ENCODE results near the gene CPSF7.

The CPSF7 gene

DNA sequence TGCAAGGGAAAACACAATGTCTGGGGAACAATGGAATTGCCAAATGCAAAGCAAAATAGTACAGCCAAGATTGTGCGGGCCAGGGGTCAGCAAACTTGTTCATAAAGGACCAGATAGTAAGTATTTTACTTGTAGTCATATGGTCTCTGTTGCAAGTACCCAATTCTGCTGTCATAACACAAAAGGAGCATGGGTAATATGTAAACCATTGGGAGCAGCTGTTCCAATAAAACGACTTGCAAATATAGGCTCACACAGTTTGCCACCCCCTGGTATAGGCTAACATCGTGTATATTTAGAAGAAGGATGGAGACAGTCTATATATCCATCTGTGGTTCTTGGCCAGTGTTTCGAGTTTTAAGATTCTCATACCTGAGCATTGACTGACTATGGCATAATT lies 15.7 kb upstream of the CPSF7 start:
- H3K4me3 ChIP-seq (replicated peaks; ENCODE audit: insufficient read depth, low read length) = no peak overlapping the region
- no peaks in the 10 kb centered on the region for H3K27me3 ChIP-seq (ENCODE audit: insufficient read depth, poor library complexity, severe bottlenecking)
- TF ChIP-seq, protein P1, sequence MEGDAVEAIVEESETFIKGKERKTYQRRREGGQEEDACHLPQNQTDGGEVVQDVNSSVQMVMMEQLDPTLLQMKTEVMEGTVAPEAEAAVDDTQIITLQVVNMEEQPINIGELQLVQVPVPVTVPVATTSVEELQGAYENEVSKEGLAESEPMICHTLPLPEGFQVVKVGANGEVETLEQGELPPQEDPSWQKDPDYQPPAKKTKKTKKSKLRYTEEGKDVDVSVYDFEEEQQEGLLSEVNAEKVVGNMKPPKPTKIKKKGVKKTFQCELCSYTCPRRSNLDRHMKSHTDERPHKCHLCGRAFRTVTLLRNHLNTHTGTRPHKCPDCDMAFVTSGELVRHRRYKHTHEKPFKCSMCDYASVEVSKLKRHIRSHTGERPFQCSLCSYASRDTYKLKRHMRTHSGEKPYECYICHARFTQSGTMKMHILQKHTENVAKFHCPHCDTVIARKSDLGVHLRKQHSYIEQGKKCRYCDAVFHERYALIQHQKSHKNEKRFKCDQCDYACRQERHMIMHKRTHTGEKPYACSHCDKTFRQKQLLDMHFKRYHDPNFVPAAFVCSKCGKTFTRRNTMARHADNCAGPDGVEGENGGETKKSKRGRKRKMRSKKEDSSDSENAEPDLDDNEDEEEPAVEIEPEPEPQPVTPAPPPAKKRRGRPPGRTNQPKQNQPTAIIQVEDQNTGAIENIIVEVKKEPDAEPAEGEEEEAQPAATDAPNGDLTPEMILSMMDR (IDR thresholded peaks at IDR 0.05; ENCODE audit: insufficient read depth, low read length) = no peak
- TF ChIP-seq GABPA (IDR thresholded peaks at IDR 0.05; ENCODE audit: low read depth) (no peak), POLR2AphosphoS5 (IDR thresholded peaks at IDR 0.05; ENCODE audit: low read depth) (no peak), SPI1 (IDR thresholded peaks at IDR 0.05; ENCODE audit: borderline replicate concordance, low read depth) (no peak)
- TF ChIP-seq, protein P2, sequence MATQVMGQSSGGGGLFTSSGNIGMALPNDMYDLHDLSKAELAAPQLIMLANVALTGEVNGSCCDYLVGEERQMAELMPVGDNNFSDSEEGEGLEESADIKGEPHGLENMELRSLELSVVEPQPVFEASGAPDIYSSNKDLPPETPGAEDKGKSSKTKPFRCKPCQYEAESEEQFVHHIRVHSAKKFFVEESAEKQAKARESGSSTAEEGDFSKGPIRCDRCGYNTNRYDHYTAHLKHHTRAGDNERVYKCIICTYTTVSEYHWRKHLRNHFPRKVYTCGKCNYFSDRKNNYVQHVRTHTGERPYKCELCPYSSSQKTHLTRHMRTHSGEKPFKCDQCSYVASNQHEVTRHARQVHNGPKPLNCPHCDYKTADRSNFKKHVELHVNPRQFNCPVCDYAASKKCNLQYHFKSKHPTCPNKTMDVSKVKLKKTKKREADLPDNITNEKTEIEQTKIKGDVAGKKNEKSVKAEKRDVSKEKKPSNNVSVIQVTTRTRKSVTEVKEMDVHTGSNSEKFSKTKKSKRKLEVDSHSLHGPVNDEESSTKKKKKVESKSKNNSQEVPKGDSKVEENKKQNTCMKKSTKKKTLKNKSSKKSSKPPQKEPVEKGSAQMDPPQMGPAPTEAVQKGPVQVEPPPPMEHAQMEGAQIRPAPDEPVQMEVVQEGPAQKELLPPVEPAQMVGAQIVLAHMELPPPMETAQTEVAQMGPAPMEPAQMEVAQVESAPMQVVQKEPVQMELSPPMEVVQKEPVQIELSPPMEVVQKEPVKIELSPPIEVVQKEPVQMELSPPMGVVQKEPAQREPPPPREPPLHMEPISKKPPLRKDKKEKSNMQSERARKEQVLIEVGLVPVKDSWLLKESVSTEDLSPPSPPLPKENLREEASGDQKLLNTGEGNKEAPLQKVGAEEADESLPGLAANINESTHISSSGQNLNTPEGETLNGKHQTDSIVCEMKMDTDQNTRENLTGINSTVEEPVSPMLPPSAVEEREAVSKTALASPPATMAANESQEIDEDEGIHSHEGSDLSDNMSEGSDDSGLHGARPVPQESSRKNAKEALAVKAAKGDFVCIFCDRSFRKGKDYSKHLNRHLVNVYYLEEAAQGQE (IDR thresholded peaks at IDR 0.05; ENCODE audit: insufficient replicate concordance, low read depth) = no peak
- H3K27ac ChIP-seq (replicated peaks) = no peak overlapping the region
- no peak for DNase-seq (ENCODE audit: low read depth in 1 of 2, low spot score in 1 of 2)

DNA sequence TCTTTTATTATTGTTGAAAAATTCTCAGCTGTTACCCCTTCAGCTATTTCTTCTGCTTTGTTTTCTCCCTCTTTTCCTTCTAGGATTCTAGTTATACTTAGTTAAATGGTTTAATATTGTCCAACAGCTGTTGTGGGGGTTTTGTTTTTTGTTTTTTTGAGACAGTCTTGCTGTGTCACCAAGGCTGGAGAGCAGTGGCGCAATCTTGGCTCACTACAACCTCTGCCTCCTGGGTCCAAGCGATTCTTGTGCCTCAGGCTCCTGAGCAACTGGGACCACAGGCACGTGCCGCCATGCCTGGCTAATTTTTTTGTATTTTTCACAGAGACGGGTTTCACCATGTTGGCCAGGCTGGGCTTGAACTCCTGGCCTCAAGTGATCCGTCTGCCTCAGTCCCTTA lies 12.8 kb upstream of the CPSF7 start:
- no peak for DNase-seq (ENCODE audit: low read depth in 1 of 2, low spot score in 1 of 2)
- TF ChIP-seq, protein P1 (IDR thresholded peaks at IDR 0.05; ENCODE audit: insufficient read depth, low read length) = no peak
- TF ChIP-seq, protein P2 (IDR thresholded peaks at IDR 0.05; ENCODE audit: insufficient replicate concordance, low read depth) = no peak
- TF ChIP-seq GABPA (IDR thresholded peaks at IDR 0.05; ENCODE audit: low read depth) (no peak), SPI1 (IDR thresholded peaks at IDR 0.05; ENCODE audit: borderline replicate concordance, low read depth) (no peak), POLR2AphosphoS5 (IDR thresholded peaks at IDR 0.05; ENCODE audit: low read depth) (no peak)
- no peaks in the 10 kb centered on the region for H3K27me3 ChIP-seq (ENCODE audit: insufficient read depth, poor library complexity, severe bottlenecking)
- H3K27ac ChIP-seq (replicated peaks) = no peak overlapping the region
- H3K4me3 ChIP-seq (replicated peaks; ENCODE audit: insufficient read depth, low read length) = no peak overlapping the region

DNA sequence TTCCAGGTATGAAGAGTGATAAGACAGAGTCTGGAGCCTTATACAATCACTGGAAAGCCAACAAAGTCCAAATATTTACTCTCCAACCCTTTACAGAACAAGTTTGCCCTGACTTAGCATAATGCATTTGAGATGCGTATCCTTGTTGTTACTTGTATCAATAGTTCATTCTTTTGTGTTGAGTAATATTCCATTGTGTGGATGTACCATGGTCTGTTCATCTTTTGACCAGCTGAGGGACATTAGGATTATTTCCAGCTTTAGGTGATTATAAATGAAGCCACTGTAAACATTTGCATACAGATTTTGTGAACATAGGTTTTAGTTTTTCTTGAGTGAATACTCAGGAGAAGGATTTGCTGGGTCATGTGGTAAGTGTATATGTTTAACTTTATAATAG lies 9.8 kb upstream of the CPSF7 start:
- H3K27ac ChIP-seq (replicated peaks) = no peak overlapping the region
- TF ChIP-seq, protein P1 (IDR thresholded peaks at IDR 0.05; ENCODE audit: insufficient read depth, low read length) = no peak
- TF ChIP-seq, protein P2 (IDR thresholded peaks at IDR 0.05; ENCODE audit: insufficient replicate concordance, low read depth) = no peak
- no peaks in the 10 kb centered on the region for H3K27me3 ChIP-seq (ENCODE audit: insufficient read depth, poor library complexity, severe bottlenecking)

More for the DNA sequence above, 9.8 kb upstream of the CPSF7 start:
- H3K4me3 ChIP-seq (replicated peaks; ENCODE audit: insufficient read depth, low read length) = no peak overlapping the region
- no peak for DNase-seq (ENCODE audit: low read depth in 1 of 2, low spot score in 1 of 2)

Data from HL-60 (cell line).